ENCODE data around the gene ENGASE.

GRCh38 chr17:79033046-79033616 is 41.5 kb upstream of the ENGASE start:
- TF ChIP-seq POLR2A (IDR thresholded peaks at IDR 0.05), result no peak
- no peak for TF ChIP-seq CTCF (IDR thresholded peaks at IDR 0.05)

All from tibial nerve (tissue), 3 donors.